Loucy (cell line): ENCODE measurements around the gene XYLB.

Experiments used
- H2AFZ ChIP-seq: fragments of 200-600 bp; sonication (generic); 2 replicates; pipeline ENCODE4 v1.6.0; 2016; ENCODE audit warnings: antibody characterized with exemption, mild to moderate bottlenecking, low read length, moderate library complexity
- H3F3A ChIP-seq: fragments of 200-600 bp; 2 replicates; pipeline ENCODE4 v1.6.0; 2016; ENCODE audit warnings: antibody characterized with exemption, low read depth, mild to moderate bottlenecking
- H3K27me3 ChIP-seq: fragments of 200-600 bp; sonication (generic); 2 replicates; pipeline ENCODE4 v1.6.1; 2014; ENCODE audit warnings: low read length, mild to moderate bottlenecking; ENCODE audit not compliant: insufficient read depth, poor library complexity, severe bottlenecking
- H3K36me3 ChIP-seq: fragments of 200-600 bp; sonication (generic); 2 replicates; pipeline ENCODE4 v1.6.1; 2016; ENCODE audit warnings: low read length; ENCODE audit not compliant: insufficient read depth
- H3K4me1 ChIP-seq: fragments of 200-600 bp; sonication (generic); 2 replicates; pipeline ENCODE4 v1.5.1; 2014; ENCODE audit warnings: low read length, mild to moderate bottlenecking; ENCODE audit not compliant: insufficient read depth, poor library complexity, severe bottlenecking
- H3K4me2 ChIP-seq: fragments of 200-600 bp; sonication (generic); 2 replicates; pipeline ENCODE4 v1.6.0; 2014; ENCODE audit warnings: antibody characterized with exemption, low read length, low read depth, mild to moderate bottlenecking; ENCODE audit not compliant: poor library complexity, severe bottlenecking
- H3K4me3 ChIP-seq: fragments of 200-600 bp; sonication (generic); 2 replicates; pipeline ENCODE4 v1.5.1; 2014; ENCODE audit warnings: low read length, mild to moderate bottlenecking, mixed read lengths; ENCODE audit not compliant: poor library complexity, severe bottlenecking
- H3K79me2 ChIP-seq: fragments of 200-600 bp; sonication (generic); 2 replicates; pipeline ENCODE4 v1.6.1; 2014; ENCODE audit warnings: low read length; ENCODE audit not compliant: insufficient read depth
- H3K9ac ChIP-seq: fragments of 200-600 bp; sonication (generic); 2 replicates; pipeline ENCODE4 v1.6.0; 2014; ENCODE audit warnings: mild to moderate bottlenecking, low read depth, low read length, moderate library complexity; ENCODE audit not compliant: poor library complexity, severe bottlenecking
- H3K9me2 ChIP-seq: fragments of 200-600 bp; sonication (generic); replicated peaks from 2 replicates; pipeline ENCODE4 v1.6.1; 2016; ENCODE audit warnings: low read depth, low read length, mixed read lengths
- H3K9me3 ChIP-seq: fragments of 200-600 bp; sonication (generic); 2 replicates; pipeline ENCODE4 v1.6.1; 2014; ENCODE audit warnings: mild to moderate bottlenecking, antibody characterized with exemption, low read length, low read depth; ENCODE audit not compliant: insufficient read depth
- H4K20me1 ChIP-seq: fragments of 200-600 bp; sonication (generic); 2 replicates; pipeline ENCODE4 v1.6.0; 2014; ENCODE audit warnings: antibody characterized with exemption, low read length, mild to moderate bottlenecking; ENCODE audit not compliant: insufficient read depth, poor library complexity, severe bottlenecking
- EZH2phosphoT487 ChIP-seq: fragments of 200-600 bp; IDR thresholded peaks from 2 replicates; pipeline ENCODE4 v1.6.1; 2018; ENCODE audit warnings: antibody characterized with exemption, mild to moderate bottlenecking, moderate library complexity, borderline replicate concordance
- TF ChIP-seq, protein P1 (sequence below): fragments of 200-600 bp; sonication (generic); conservative IDR thresholded peaks from 2 replicates; pipeline ENCODE4 v1.5.1; 2014; ENCODE audit warnings: mild to moderate bottlenecking, antibody characterized with exemption, low read length

The XYLB gene

GRCh38 chr3:38453913-38454177 is 107.3 kb downstream of the XYLB start:
- H3K79me2 ChIP-seq: peaks cover 44% of the 10 kb centered on the region
- TF ChIP-seq, protein P1, sequence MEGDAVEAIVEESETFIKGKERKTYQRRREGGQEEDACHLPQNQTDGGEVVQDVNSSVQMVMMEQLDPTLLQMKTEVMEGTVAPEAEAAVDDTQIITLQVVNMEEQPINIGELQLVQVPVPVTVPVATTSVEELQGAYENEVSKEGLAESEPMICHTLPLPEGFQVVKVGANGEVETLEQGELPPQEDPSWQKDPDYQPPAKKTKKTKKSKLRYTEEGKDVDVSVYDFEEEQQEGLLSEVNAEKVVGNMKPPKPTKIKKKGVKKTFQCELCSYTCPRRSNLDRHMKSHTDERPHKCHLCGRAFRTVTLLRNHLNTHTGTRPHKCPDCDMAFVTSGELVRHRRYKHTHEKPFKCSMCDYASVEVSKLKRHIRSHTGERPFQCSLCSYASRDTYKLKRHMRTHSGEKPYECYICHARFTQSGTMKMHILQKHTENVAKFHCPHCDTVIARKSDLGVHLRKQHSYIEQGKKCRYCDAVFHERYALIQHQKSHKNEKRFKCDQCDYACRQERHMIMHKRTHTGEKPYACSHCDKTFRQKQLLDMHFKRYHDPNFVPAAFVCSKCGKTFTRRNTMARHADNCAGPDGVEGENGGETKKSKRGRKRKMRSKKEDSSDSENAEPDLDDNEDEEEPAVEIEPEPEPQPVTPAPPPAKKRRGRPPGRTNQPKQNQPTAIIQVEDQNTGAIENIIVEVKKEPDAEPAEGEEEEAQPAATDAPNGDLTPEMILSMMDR: no peak
- TF ChIP-seq EZH2phosphoT487: no peak
- no peaks in the 10 kb centered on the region for H3K9me2 ChIP-seq
- peaks cover 20% of the 10 kb centered on the region for H3K27me3 ChIP-seq
- H3K9ac ChIP-seq: no peak overlapping the region
- no peaks in the 10 kb centered on the region for H3F3A ChIP-seq
- H3K36me3 ChIP-seq: no peaks in the 10 kb centered on the region
- H2AFZ ChIP-seq: no peak overlapping the region; the same call in 1 of the 2 replicates
- H3K4me1 ChIP-seq: peaks cover 27% of the 10 kb centered on the region
- peaks cover 10% of the 10 kb centered on the region for H4K20me1 ChIP-seq
- H3K4me2 ChIP-seq: no peak overlapping the region
- no peaks in the 10 kb centered on the region for H3K9me3 ChIP-seq
- H3K4me3 ChIP-seq: peak overlapping the region; percentile 76

GRCh38 chr3:38454178-38454883 is 107.7 kb downstream of the XYLB start:
- peak overlapping the region; percentile 78 for H2AFZ ChIP-seq
- peaks cover 27% of the 10 kb centered on the region for H3K4me1 ChIP-seq
- no peaks in the 10 kb centered on the region for H3K9me3 ChIP-seq
- TF ChIP-seq, protein P1: no peak
- peaks cover 10% of the 10 kb centered on the region for H4K20me1 ChIP-seq
- H3K4me3 ChIP-seq: peak overlapping the region; percentile 76
- peak overlapping the region; percentile 71 for H3K9ac ChIP-seq
- H3K4me2 ChIP-seq: peak overlapping the region; percentile 83
- no peaks in the 10 kb centered on the region for H3K9me2 ChIP-seq
- H3K79me2 ChIP-seq: peaks cover 44% of the 10 kb centered on the region
- H3K27me3 ChIP-seq: peaks cover 20% of the 10 kb centered on the region
- no peaks in the 10 kb centered on the region for H3F3A ChIP-seq
- H3K36me3 ChIP-seq: no peaks in the 10 kb centered on the region

DNA sequence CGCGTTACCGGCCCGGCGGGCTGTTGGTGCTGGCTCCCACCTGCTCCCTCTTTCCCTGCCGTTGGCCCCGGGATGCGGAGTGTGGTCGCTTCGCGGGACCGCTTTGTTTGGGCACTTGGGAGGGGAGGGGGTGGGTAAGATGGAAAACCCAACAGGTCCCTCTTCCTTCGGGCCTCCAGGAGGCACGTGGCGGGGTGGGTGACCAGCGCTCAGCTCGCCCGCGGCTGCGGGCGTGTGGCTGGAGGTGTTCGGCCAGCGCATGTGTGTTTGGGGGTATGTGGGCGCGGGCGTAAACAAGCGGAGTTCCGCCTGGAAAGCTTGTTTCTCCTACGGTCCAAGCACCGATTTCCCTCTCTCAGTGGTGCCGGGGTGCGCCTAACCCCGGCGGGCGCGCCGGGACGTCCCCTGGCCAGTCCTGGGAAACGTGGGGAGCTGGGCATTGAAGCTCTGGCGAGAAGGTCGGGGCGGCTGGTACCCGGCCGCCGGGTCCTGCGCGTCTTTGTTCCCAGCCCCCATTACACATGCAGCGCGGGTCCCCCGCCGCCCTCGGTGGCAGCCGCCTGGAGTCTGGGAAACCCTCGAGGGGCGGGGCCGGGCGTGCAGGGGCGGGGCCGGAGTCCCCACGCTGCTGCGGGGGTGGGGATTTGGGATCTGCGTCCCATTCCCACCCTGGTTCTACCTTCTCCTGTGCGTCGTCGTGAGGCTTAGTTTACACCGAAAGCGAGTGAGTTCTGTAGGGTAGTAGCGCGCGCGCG is 108.5 kb downstream of the XYLB start:
- H3K27me3 ChIP-seq: peaks cover 20% of the 10 kb centered on the region
- H3K4me2 ChIP-seq: peak overlapping the region; percentile 83
- TF ChIP-seq EZH2phosphoT487: no peak
- TF ChIP-seq, protein P1: no peak
- no peaks in the 10 kb centered on the region for H3K9me3 ChIP-seq
- peak overlapping the region; percentile 71 for H3K9ac ChIP-seq
- H4K20me1 ChIP-seq: peaks cover 10% of the 10 kb centered on the region
- H2AFZ ChIP-seq: peak overlapping the region; percentile 78
- peaks cover 44% of the 10 kb centered on the region for H3K79me2 ChIP-seq
- no peaks in the 10 kb centered on the region for H3K36me3 ChIP-seq
- peaks cover 27% of the 10 kb centered on the region for H3K4me1 ChIP-seq
- H3K9me2 ChIP-seq: no peaks in the 10 kb centered on the region
- no peaks in the 10 kb centered on the region for H3F3A ChIP-seq
- peak overlapping the region; percentile 76 for H3K4me3 ChIP-seq
